GM06990 (cell line): ENCODE results near the gene XKR7.

Experiments
- DNase-seq: peaks from one replicate; pipeline ENCODE4 v3.0.0-alpha.2; 2011; ENCODE audit not compliant: insufficient read length; ENCODE audit errors: extremely low read depth
- H3K27me3 ChIP-seq: replicated peaks from 2 replicates; pipeline ENCODE4 v1.6.0; 2011; ENCODE audit warnings: low read length; ENCODE audit not compliant: control insufficient read depth, insufficient read depth
- H3K36me3 ChIP-seq: 2 replicates; pipeline ENCODE4 v1.5.1; 2011; ENCODE audit warnings: low read length; ENCODE audit not compliant: control insufficient read depth, insufficient read depth
- H3K4me3 ChIP-seq: replicated peaks from 2 replicates; pipeline ENCODE4 v1.5.1; 2011; ENCODE audit warnings: low read depth, mild to moderate bottlenecking, control low read depth, low read length
- CTCF ChIP-seq: IDR thresholded peaks from 2 replicates; pipeline ENCODE4 v1.5.1; 2011; ENCODE audit warnings: low read length, control low read depth, mild to moderate bottlenecking, inconsistent platforms; ENCODE audit not compliant: insufficient read depth, poor library complexity, severe bottlenecking

XKR7 gene

GRCh38 chr20:31981784-31982183 lies 13.8 kb downstream of the XKR7 start:
- TF ChIP-seq CTCF = no peak
- Histone ChIP-seq H3K27me3 (no peaks in the 10 kb centered on the region), H3K4me3 (no peak overlapping the region), H3K36me3 (no peaks in the 10 kb centered on the region)
- DNase-seq = no peak

GRCh38 chr20:31984981-31985471 lies 17.1 kb downstream of the XKR7 start:
- H3K4me3 ChIP-seq = no peak overlapping the region
- H3K36me3 ChIP-seq = no peaks in the 10 kb centered on the region
- H3K27me3 ChIP-seq = no peaks in the 10 kb centered on the region
- TF ChIP-seq CTCF = no peak
- no peak for DNase-seq

GRCh38 chr20:31987744-31988143 lies 19.8 kb downstream of the XKR7 start:
- Histone ChIP-seq H3K36me3 (no peaks in the 10 kb centered on the region), H3K4me3 (no peak overlapping the region), H3K27me3 (no peaks in the 10 kb centered on the region)
- no peak for DNase-seq
- no peak for TF ChIP-seq CTCF

DNA sequence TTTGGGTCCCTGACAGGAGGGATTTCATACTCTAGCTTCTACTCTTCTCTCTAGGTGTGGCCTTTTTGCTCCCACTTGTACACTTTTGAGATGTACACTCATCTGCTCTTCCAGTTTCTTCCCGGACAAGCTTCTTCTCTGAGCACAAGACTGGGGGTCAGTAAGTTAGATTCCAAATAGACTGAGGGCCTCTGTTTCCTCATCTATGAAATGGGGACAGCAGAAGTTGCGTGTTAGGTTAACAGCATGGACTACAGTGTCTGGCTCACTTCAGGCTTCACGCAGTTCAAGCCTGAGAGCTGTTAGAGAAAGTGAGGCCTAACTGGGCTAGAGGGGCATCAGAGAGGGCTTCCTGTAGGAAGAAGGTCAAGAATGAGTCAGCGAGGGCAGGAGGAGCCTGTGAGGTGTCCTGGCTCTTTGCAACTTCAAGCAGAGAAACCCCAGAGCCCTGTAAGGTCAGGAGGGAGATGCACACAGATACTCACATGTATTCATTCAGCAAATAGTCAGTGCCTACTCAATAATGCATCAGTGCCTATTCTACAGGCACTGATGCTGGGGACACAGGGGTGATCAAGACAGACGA lies 20.6 kb downstream of the XKR7 start:
- H3K36me3 ChIP-seq = no peaks in the 10 kb centered on the region
- H3K27me3 ChIP-seq = no peaks in the 10 kb centered on the region; the same call in 1 of the 2 replicates
- no peak for TF ChIP-seq CTCF
- no peak overlapping the region for H3K4me3 ChIP-seq
- DNase-seq = no peak

DNA sequence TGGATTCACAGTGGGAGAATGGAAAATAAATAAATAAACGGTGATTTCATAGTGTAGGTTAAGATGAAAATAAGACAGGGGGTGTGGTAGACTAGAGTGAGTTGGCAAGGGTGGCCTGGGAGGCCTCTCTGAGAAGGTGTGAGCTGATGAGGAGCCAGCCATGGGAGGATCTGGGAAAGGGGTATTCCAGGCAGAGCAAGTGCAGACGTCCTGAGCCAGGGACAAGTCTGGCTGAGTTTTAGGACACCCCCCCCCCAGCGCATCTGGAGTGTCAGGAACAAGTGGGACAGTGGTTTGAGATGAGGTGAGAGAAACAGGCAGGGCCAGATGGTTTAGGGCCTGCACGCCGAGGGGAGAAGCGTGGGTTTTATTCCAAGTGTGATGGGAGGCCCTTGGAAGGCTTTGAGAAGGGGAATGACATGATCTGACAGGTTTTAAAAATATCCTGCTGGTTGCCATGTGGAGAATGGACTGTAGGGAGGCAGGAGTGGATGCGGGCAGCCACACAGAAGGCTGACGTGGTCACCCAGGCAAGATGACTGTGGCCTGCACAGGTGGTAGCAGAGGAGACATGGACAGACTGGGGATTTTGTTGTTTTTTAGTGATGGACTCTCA lies 21.2 kb downstream of the XKR7 start:
- Histone ChIP-seq H3K4me3 (no peak overlapping the region), H3K36me3 (no peaks in the 10 kb centered on the region), H3K27me3 (peaks cover 3% of the 10 kb centered on the region)
- no peak for DNase-seq
- TF ChIP-seq CTCF = no peak
